Activated naive CD8-positive, alpha-beta T cell treated with anti-CD3 and anti-CD28 coated beads, Interleukin-2, amount 50 U/mL, for 16 hours (primary cell): ENCODE results near the gene MOB1A.
"Not testable (repeated sequence)": the region's sequence is repeated elsewhere in the genome, so short reads cannot be mapped to it uniquely, and the experiment has no call there.

Source experiments
- DNase-seq: peaks from one replicate; pipeline ENCODE4 v3.0.0-alpha.2; 2020; ENCODE audit warnings: low read depth, low spot score

MOB1A gene

GRCh38 chr2:74148457-74149246 is 30.0 kb downstream of the MOB1A start:
- DNase-seq: no peak

GRCh38 chr2:74147727-74148456 is 30.8 kb downstream of the MOB1A start, which contains the start of gene BOLA3:
Gene BOLA3 (minus strand): TSS chr2:74147912. CDS start chr2:74147874, 38 bp downstream.
- DNase-seq: peak; percentile 66

GRCh38 chr2:74146929-74147726 is 31.6 kb downstream of the MOB1A start:
- no peak for DNase-seq

- no peak for DNase-seq
Measured at GRCh38 chr2:74142340-74142739, 36.3 kb downstream of the MOB1A start.

- DNase-seq: no peak
Measured at GRCh38 chr2:74138600-74139323, 39.9 kb downstream of the MOB1A start.

GRCh38 chr2:74137651-74138599 is 40.8 kb downstream of the MOB1A start:
- DNase-seq: no peak

- no peak for DNase-seq
Measured at GRCh38 chr2:74131901-74132300, 46.8 kb downstream of the MOB1A start.

- no peak for DNase-seq
Measured at GRCh38 chr2:74130211-74130995, 48.3 kb downstream of the MOB1A start.

GRCh38 chr2:74128206-74128605 is 50.5 kb downstream of the MOB1A start:
- no peak for DNase-seq

GRCh38 chr2:74123955-74124354 is 54.7 kb downstream of the MOB1A start:
- DNase-seq: not testable (repeated sequence)

- DNase-seq: not testable (repeated sequence)
Measured at GRCh38 chr2:74121846-74122245, 56.8 kb downstream of the MOB1A start.

GRCh38 chr2:74119912-74120825 is 58.5 kb downstream of the MOB1A start:
- peak; percentile 71 for DNase-seq

- DNase-seq: no peak
Measured at GRCh38 chr2:74119339-74119738, 59.3 kb downstream of the MOB1A start.

GRCh38 chr2:74111380-74111779 is 67.3 kb downstream of the MOB1A start:
- DNase-seq: no peak

GRCh38 chr2:74110537-74110936 is 68.1 kb downstream of the MOB1A start:
- DNase-seq: no peak

- DNase-seq: no peak
Measured at GRCh38 chr2:74109551-74109950, 69.1 kb downstream of the MOB1A start.

GRCh38 chr2:74107071-74107470 is 71.6 kb downstream of the MOB1A start:
- DNase-seq: no peak

- no peak for DNase-seq
Measured at GRCh38 chr2:74105413-74105812, 73.3 kb downstream of the MOB1A start.
